DLD1 (cell line): Measurements from ENCODE around the gene NDUFB6.
"Not testable (repeated sequence)": the region's sequence is repeated elsewhere in the genome, so short reads cannot be mapped to it uniquely, and the experiment has no call there.

Experiments used
- in situ Hi-C: cut with HindIII; loops from 2 replicates; pipeline ENCODE4 v1.10.0; 2017; ENCODE audit warnings: low sequenced_read_pairs

The NDUFB6 gene

DNA sequence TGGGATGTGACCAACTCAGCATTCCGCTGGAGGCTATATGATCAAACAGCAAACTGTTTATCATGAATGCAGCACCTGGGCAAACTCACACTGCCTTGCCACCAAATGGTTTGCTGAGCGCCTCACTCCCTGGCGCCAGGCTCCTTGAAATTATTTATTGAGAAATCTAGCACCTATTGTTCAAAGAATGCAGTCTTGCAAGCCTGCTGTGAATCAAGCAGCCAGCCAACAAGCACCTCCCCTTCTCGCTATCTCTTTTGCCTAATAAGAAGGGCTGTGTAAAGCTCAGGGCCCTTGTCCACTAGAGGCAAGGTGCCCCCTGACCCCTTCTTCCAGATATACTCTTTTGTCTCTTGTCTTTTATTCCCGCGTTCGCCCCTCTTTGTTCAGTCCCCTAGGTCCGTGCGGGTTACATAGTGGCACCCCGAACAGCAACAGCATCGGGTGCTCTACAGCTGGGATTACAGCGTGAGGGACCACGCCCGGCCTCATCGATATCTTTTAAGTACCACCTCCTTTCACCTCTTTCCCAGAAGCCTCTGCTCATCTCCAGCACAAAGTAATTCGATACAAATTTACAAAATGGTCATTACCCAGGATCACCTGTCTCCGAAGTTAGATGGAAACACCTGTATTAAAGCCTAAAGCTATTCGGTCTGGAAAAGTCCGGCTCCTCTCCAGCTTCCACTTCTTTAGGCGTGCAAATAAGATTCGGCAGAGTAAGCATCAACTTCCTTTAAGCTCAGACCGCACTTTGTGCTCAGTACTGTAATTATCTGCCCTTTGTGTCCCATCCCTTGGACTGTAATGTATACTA lies 47.9 kb downstream of the NDUFB6 start:
- in situ Hi-C loops: no loop called here

- in situ Hi-C loops: not testable (repeated sequence)
These were observed 48.4 kb downstream of the NDUFB6 start for GRCh38 chr9:32524558-32524891.

- in situ Hi-C loops: no loop called here
These were observed 49.0 kb downstream of the NDUFB6 start for GRCh38 chr9:32523910-32524309.

DNA sequence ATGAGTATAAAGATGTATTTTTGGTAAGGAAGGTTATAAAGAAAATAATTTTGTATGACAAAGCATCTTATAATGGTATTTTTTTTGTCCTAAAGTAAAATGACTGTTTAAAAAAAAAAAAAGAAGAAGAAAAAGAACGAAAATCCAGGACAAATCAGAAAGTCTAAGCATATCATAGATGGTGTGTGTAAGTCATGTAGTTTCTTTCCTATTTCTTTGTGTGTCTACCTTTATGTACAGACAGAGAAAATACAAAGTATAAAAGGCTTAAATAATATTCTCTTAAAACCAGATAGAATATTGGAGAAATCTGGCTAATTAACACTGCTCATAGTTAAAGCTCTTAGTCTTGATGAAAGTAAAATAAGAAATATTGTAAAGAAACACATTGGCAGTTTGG lies 54.7 kb downstream of the NDUFB6 start:
- in situ Hi-C loops: no loop called here

DNA sequence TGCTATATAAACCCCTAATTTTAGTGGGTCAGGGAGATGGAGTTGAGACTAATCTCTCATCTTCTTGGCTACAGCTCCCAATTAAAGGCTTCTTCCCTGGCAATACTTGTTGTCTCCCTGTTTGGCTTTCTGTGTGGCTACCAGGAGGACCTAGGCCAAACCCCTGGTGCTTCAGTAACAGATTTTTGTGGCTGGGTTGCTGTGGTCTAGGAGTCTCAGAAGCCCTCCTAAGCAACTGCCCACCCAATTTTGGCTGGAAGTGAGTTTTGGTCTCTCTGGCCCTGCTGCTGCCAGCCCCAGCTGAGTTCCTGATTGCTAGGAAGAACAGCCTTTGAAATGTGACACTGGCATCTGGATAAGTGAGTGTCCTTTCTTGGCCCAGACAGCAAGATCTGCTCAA lies 56.7 kb downstream of the NDUFB6 start:
- in situ Hi-C loops: no loop called here

GRCh38 chr9:32508728-32509127 lies 64.2 kb downstream of the NDUFB6 start:
- in situ Hi-C loops: no loop called here

DNA sequence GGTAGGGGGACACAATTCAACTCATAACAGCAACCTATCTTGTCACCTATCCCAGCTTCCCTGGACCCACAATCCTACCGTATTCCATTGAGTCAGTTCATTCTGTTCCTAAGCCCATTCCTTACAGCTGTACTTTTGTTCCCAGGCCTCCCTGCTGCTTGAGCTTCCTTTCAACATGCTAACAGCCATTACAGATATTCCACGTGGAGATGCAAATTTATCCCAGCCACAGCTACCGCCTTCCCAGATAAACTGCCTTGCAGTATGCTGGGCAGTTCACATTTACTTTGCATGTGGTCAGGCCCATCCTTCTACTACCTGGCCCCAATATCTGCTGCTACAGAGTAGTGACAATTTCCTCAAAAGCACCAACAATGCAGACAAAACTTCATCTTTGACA lies 70.0 kb downstream of the NDUFB6 start:
- in situ Hi-C loops: no loop called here
